Liver (tissue), 9 donors: ENCODE results near the gene RBMS2. TPM values are rescaled to one million over a fixed set of nuclear protein-coding genes. Genes with fewer than 3 reads are reported as not detected.

ENCODE experiments used
- DNase-seq: peaks from one replicate; pipeline ENCODE4 v3.0.0-alpha.2; 2017; ENCODE audit warnings: low spot score
- H3K27ac ChIP-seq, 2 donors: one replicate each; pipeline ENCODE4 v1.7.0; 2013; ENCODE audit warnings: inconsistent platforms in 2 of 2, low read length in 2 of 2, control low read depth in 1 of 2, low read depth in 1 of 2, mild to moderate bottlenecking in 1 of 2
- H3K27me3 ChIP-seq, 4 donors: one replicate each; pipeline versions ENCODE4 v1.6.1 to v1.7.0; 2013; ENCODE audit warnings: low read length in 3 of 4, inconsistent platforms in 1 of 4, mild to moderate bottlenecking in 1 of 4, moderate library complexity in 1 of 4; ENCODE audit not compliant: control insufficient read depth in 4 of 4, insufficient read depth in 4 of 4
- H3K36me3 ChIP-seq, 4 donors: one replicate each; pipeline versions ENCODE4 v1.6.1 to v1.7.0; 2013; ENCODE audit warnings: low read length in 3 of 4, mild to moderate bottlenecking in 3 of 4, low read depth in 1 of 4, moderate library complexity in 1 of 4; ENCODE audit not compliant: control insufficient read depth in 4 of 4, insufficient read depth in 3 of 4
- H3K4me1 ChIP-seq, 4 donors: one replicate each; pipeline versions ENCODE4 v1.6.1 to v1.7.0; 2013; ENCODE audit warnings: low read length in 3 of 4, mild to moderate bottlenecking in 3 of 4, moderate library complexity in 1 of 4; ENCODE audit not compliant: control insufficient read depth in 4 of 4, insufficient read depth in 4 of 4
- H3K4me3 ChIP-seq, 3 donors: one replicate each; pipeline versions ENCODE4 v1.6.1 to v1.7.0; 2013; ENCODE audit warnings: low read length in 3 of 3, control low read depth in 1 of 3, low read depth in 1 of 3, mild to moderate bottlenecking in 1 of 3
- H3K9ac ChIP-seq, 2 donors: one replicate each; pipeline ENCODE4 v1.7.0; 2013; ENCODE audit warnings: low read length in 2 of 2, mild to moderate bottlenecking in 2 of 2, moderate library complexity in 2 of 2, control low read depth in 1 of 2, low read depth in 1 of 2
- H3K9me3 ChIP-seq, 4 donors: one replicate each; pipeline versions ENCODE4 v1.6.1 to v1.7.0; 2013; ENCODE audit warnings: low read length in 3 of 4; ENCODE audit not compliant: control insufficient read depth in 4 of 4
- FOXA1 ChIP-seq: IDR thresholded peaks from 2 replicates; pipeline ENCODE4 v1.6.1; 2016; ENCODE audit warnings: antibody characterized with exemption
- GABPA ChIP-seq, 2 donors: IDR thresholded peaks in 1 of 2; conservative IDR thresholded peaks in 1 of 2; 2 replicates each; pipeline ENCODE4 v1.6.1; 2016; ENCODE audit warnings: antibody characterized with exemption in 2 of 2, mild to moderate bottlenecking in 1 of 2, moderate library complexity in 1 of 2
- JUND ChIP-seq, 2 donors: IDR thresholded peaks; 2 replicates each; pipeline ENCODE4 v1.6.1; 2016; ENCODE audit warnings: antibody characterized with exemption in 2 of 2
- RAD21 ChIP-seq, 2 donors: IDR thresholded peaks; 2 replicates each; pipeline ENCODE4 v1.6.1; 2016; ENCODE audit warnings: antibody characterized with exemption in 2 of 2, mild to moderate bottlenecking in 2 of 2
- SP1 ChIP-seq: IDR thresholded peaks from 2 replicates; pipeline ENCODE4 v1.6.1; 2018; ENCODE audit warnings: antibody characterized with exemption, mild to moderate bottlenecking
- WGBS: extraction: QIAGEN DNeasy Blood & Tissue Kit; methylation state at CpG from one replicate; pipeline ENCODE4 v1.1.7; 2013; 5-methylcytosine and 5-hydroxymethylcytosine counted together
- polyA plus RNA-seq, 2 donors: library from polyadenylated mRNA; stranded (reverse) in 1 of 2; unstranded in 1 of 2; fragments of 200-250 nt in 1 of 2; fragments of >200 nt in 1 of 2; fragmentation: Nextera tagmentation in 1 of 2; extraction: Ambion mirVana in 1 of 2; gene quantifications; one replicate each; pipeline versions ENCODE4 v1.2.1 to v1.2.3, GENCODE V29; 2013 to 2015
- total RNA-seq, 2 donors: library from RNA; depleted of rRNA; stranded (reverse); fragments of >200 nt; gene quantifications; one replicate each; pipeline ENCODE4 v1.2.3, GENCODE V29; 2014
- TF ChIP-seq, protein P1 (sequence below): IDR thresholded peaks from 2 replicates; pipeline ENCODE4 v1.6.1; 2016; ENCODE audit warnings: antibody characterized with exemption
- TF ChIP-seq, protein P2 (sequence below): fragments of 150-350 bp; IDR thresholded peaks from 2 replicates; pipeline ENCODE4 v1.5.1; 2017; ENCODE audit warnings: improper control_type of control experiment, low read depth, low read length; ENCODE audit not compliant: missing input control
- TF ChIP-seq, protein P3 (sequence below): IDR thresholded peaks from 2 replicates; pipeline ENCODE4 v1.6.1; 2016; ENCODE audit warnings: antibody characterized with exemption, mild to moderate bottlenecking
- donor health status: healthy.
- donor health status: healthy.
- donor health status: healthy.
- donor health status: healthy.
- donor health status: healthy.

RBMS2 gene
- total and polyA plus RNA-seq, 4 donors: 1.2 to 3.8 (median 1.8) TPM

DNA sequence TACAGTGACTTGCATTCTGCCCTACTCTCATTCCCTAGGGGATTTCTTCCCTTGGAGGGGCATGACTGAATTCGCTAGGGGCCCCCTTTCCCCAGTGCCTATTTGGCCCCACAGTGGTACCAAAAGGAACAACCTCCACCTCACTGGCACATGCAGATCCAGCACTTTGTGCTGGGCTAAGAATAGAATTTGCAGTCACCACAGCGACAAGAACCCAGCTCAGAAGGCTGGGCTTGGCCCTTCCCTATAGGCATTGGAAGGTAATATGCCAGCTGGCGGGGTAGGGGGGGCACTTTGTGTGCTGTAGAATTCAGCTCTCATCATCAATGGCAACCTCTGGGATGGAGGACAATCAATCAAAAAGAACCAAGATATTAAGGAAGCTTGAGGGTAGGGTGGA is 94.6 kb downstream of the RBMS2 start:
- no peak overlapping the region for H3K9ac ChIP-seq
- no peaks in the 10 kb centered on the region for H3K27me3 ChIP-seq
- no peak overlapping the region for H3K4me3 ChIP-seq
- TF ChIP-seq FOXA1 (no peak), GABPA (IDR thresholded peaks at IDR 0.05 in 1 of 2, conservative IDR thresholded peaks at IDR 0.05 in 1 of 2) (no peak)
- TF ChIP-seq, protein P1, sequence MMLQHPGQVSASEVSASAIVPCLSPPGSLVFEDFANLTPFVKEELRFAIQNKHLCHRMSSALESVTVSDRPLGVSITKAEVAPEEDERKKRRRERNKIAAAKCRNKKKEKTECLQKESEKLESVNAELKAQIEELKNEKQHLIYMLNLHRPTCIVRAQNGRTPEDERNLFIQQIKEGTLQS: no peak
- DNase-seq: no peak
- H3K27ac ChIP-seq: no peak overlapping the region
- H3K4me1 ChIP-seq: no peaks in the 10 kb centered on the region
- H3K36me3 ChIP-seq: peaks cover 26 to 70% (median 61%) of the 10 kb centered on the region in 4 donors
- WGBS: 96% methylated on average over 3 of the region's 3 CpGs
- H3K9me3 ChIP-seq: no peaks in the 10 kb centered on the region

DNA sequence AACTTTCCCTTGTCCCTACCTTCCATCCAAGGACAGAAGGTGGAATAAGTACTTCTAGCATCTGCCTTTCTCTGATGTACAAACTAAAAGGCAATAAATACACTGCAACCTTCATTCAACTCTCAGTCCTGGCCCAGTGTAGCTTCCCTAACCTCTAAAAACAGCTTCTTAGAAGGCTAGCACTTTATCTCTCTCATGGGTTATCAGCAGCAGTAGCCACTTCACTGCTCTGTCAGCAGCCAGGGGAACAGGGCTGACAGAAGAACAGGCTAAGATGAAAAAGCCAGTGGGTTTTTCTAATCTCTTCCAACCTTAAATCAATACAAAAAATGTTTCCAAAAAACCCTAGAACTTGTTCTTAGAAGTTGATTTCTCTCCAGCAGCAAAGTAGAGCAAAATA is 95.3 kb downstream of the RBMS2 start:
- TF ChIP-seq GABPA (IDR thresholded peaks at IDR 0.05 in 1 of 2, conservative IDR thresholded peaks at IDR 0.05 in 1 of 2) (no peak), SP1 (no peak), JUND (IDR thresholded peaks at IDR 0.05) (no peak)
- TF ChIP-seq, protein P2, sequence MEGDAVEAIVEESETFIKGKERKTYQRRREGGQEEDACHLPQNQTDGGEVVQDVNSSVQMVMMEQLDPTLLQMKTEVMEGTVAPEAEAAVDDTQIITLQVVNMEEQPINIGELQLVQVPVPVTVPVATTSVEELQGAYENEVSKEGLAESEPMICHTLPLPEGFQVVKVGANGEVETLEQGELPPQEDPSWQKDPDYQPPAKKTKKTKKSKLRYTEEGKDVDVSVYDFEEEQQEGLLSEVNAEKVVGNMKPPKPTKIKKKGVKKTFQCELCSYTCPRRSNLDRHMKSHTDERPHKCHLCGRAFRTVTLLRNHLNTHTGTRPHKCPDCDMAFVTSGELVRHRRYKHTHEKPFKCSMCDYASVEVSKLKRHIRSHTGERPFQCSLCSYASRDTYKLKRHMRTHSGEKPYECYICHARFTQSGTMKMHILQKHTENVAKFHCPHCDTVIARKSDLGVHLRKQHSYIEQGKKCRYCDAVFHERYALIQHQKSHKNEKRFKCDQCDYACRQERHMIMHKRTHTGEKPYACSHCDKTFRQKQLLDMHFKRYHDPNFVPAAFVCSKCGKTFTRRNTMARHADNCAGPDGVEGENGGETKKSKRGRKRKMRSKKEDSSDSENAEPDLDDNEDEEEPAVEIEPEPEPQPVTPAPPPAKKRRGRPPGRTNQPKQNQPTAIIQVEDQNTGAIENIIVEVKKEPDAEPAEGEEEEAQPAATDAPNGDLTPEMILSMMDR: no peak
- TF ChIP-seq, protein P3, sequence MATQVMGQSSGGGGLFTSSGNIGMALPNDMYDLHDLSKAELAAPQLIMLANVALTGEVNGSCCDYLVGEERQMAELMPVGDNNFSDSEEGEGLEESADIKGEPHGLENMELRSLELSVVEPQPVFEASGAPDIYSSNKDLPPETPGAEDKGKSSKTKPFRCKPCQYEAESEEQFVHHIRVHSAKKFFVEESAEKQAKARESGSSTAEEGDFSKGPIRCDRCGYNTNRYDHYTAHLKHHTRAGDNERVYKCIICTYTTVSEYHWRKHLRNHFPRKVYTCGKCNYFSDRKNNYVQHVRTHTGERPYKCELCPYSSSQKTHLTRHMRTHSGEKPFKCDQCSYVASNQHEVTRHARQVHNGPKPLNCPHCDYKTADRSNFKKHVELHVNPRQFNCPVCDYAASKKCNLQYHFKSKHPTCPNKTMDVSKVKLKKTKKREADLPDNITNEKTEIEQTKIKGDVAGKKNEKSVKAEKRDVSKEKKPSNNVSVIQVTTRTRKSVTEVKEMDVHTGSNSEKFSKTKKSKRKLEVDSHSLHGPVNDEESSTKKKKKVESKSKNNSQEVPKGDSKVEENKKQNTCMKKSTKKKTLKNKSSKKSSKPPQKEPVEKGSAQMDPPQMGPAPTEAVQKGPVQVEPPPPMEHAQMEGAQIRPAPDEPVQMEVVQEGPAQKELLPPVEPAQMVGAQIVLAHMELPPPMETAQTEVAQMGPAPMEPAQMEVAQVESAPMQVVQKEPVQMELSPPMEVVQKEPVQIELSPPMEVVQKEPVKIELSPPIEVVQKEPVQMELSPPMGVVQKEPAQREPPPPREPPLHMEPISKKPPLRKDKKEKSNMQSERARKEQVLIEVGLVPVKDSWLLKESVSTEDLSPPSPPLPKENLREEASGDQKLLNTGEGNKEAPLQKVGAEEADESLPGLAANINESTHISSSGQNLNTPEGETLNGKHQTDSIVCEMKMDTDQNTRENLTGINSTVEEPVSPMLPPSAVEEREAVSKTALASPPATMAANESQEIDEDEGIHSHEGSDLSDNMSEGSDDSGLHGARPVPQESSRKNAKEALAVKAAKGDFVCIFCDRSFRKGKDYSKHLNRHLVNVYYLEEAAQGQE: no peak
- Histone ChIP-seq H3K27ac (no peak overlapping the region), H3K27me3 (no peaks in the 10 kb centered on the region), H3K36me3 (peaks cover 21 to 64% (median 58%) of the 10 kb centered on the region in 4 donors), H3K4me3 (no peak overlapping the region), H3K4me1 (no peaks in the 10 kb centered on the region), H3K9ac (no peak overlapping the region), H3K9me3 (no peaks in the 10 kb centered on the region)
- DNase-seq: no peak

DNA sequence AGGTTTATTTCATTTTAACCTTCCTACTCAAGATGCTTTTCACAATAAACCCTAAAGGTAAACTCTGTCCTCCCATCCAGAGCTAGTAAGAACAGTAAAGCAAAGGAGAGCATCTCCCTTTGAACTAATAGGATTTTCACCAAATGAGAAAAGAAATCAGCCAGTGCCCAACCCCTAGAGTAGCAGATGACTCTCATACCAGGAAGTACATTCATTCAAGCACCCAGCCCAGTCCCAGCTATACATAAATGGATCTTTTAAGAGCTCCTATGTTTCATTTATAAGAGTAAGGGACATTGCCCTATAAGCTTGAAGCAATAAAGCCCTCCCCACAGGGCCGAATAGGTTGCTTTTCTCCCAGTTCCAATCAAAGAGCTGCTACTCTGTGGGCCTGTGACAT is 100.9 kb downstream of the RBMS2 start:
- H3K9me3 ChIP-seq: no peaks in the 10 kb centered on the region
- peaks cover 2 to 13% (median 9%) of the 10 kb centered on the region in 4 donors for H3K36me3 ChIP-seq
- no peak for DNase-seq
- no peak overlapping the region for H3K9ac ChIP-seq
- peaks cover 1 to 18% (median 11%) of the 10 kb centered on the region in 4 donors for H3K4me1 ChIP-seq
- no peak overlapping the region for H3K4me3 ChIP-seq
- no peaks in the 10 kb centered on the region for H3K27me3 ChIP-seq
- whole genome bisulfite sequencing: 91% methylated on average over 1 of the region's 1 CpG
- no peak overlapping the region for H3K27ac ChIP-seq
- TF ChIP-seq, protein P1: no peak
- no peak for TF ChIP-seq JUND (IDR thresholded peaks at IDR 0.05)
- TF ChIP-seq RAD21 (IDR thresholded peaks at IDR 0.05): no peak
